ENCODE measurements around the gene RGL4. TPM values are rescaled to one million over a fixed set of nuclear protein-coding genes. Genes with fewer than 3 reads are reported as not detected.
"Not testable (repeated sequence)": the region's sequence is repeated elsewhere in the genome, so short reads cannot be mapped to it uniquely, and the experiment has no call there.

The RGL4 gene
- total RNA-seq, 1 donor from 2014 or later: not detected

DNA sequence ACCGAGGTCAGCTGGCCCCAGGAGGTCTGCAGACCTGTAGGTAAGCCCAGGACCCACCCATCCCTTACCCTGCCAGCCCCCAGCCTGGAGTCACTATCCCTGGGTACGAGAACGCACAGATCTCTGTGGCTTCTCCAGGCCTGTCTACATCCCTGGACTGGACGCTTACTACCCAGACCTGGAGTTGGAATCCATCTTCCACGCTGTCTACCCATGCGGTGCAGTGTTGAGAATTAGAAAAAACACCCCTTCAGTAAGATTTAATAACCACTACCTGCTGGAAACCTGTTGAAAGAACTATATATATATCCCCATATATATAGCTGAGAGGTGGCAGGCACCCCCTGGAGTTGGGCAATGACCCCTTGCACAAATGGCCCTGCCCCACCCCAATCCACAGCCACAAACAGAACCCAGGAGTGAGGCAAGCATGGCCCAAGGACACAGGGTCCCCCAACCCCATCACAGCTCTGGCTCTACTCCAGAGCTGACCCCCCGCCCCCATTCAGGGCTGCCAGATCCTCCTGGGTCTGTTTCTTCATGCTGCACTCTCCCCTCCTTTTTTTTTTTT lies 17.7 kb upstream of the RGL4 start:
- no peak for DNase-seq (ENCODE audit: low spot score in 2 of 2)
- intact Hi-C loops (cut with DNase I): no loop called here
- Histone ChIP-seq H3K27me3 (no peaks in the 10 kb centered on the region), H3K27ac (no peak overlapping the region), H3K4me1 (no peaks in the 10 kb centered on the region), H3K36me3 (no peaks in the 10 kb centered on the region), H3K9me3 (no peaks in the 10 kb centered on the region), H3K4me3 (no peak overlapping the region)
- TF ChIP-seq, protein P1, sequence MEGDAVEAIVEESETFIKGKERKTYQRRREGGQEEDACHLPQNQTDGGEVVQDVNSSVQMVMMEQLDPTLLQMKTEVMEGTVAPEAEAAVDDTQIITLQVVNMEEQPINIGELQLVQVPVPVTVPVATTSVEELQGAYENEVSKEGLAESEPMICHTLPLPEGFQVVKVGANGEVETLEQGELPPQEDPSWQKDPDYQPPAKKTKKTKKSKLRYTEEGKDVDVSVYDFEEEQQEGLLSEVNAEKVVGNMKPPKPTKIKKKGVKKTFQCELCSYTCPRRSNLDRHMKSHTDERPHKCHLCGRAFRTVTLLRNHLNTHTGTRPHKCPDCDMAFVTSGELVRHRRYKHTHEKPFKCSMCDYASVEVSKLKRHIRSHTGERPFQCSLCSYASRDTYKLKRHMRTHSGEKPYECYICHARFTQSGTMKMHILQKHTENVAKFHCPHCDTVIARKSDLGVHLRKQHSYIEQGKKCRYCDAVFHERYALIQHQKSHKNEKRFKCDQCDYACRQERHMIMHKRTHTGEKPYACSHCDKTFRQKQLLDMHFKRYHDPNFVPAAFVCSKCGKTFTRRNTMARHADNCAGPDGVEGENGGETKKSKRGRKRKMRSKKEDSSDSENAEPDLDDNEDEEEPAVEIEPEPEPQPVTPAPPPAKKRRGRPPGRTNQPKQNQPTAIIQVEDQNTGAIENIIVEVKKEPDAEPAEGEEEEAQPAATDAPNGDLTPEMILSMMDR (IDR thresholded peaks at IDR 0.05): no peak

DNA sequence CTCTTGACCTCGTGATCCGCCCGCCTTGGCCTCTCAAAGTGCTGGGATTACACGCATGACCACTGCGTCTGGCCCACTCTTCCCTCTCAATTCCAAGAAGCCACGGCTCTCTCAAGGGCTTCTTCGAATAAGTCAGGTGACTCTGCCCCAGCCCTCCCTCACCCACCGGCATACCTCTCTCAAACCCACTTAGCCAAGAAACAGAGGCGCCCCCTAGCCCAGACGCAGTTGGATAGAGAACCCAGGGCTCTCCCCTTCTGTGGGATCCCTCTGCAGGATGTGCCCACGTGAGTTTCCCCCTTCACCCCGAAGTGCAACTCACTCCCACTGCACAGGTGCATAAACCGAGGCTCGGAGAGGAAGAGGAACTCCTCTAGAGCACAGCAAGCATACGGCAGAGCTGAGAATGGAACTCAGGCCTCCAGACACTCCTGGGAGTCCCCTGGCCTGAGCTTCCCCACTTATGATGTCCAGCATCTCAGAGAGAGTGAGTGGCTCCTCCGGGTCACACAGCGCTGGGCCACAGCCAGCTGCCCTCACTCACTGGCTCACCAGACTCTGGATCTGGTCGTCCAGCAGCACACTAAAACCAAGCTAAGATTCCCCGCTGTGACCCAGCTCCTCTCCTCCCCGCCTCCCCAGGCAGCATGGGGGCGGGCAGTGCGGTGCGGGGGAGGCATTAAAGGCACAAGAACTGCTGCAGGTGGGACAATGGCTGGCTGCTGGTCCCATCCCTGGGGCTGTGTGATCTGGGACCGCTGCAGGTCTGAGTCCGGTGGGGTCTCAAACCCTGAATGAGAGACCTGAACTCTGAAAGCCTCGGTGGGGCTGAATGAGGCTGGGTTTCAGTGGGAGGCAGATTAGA lies 16.8 kb upstream of the RGL4 start:
- TF ChIP-seq, protein P1 (IDR thresholded peaks at IDR 0.05): no peak

DNA sequence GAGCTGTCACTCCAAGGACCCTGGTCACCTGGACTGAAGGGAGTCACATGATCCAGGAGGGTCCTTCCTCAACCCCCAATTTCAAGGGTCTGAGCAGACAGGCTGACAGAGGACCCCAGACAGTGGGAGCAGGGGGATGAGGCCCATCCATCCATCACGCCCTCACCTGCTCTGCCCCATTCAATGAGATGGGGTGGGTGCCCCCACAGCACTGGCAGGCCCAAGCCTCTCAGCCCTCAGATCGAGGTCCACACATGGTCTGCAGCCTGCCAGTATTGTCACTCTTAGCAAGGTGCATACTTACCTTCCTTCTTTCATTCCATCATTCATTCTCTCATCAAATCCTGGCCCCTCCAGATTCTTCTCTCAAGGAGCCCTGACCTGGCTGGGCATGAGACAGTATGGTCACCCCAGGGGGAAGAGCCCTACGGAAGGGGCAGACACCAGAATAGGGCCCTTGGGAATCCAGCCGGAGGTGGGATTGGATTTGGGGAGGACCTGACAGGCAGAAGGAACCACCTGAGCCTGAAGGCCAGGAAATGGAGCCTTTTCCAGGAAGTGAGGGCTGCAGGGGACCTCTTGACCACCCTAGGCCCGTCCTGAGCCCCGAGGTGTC lies 15.8 kb upstream of the RGL4 start:
- DNase-seq (ENCODE audit: low spot score in 2 of 2); H3K27ac ChIP-seq; H3K27me3 ChIP-seq; H3K36me3 ChIP-seq; H3K4me1 ChIP-seq; H3K4me3 ChIP-seq; H3K9me3 ChIP-seq; intact Hi-C loops (cut with DNase I): not testable (repeated sequence)

More for the DNA sequence above, 16.8 kb upstream of the RGL4 start:
- Histone ChIP-seq H3K4me1 (no peaks in the 10 kb centered on the region), H3K27me3 (no peaks in the 10 kb centered on the region), H3K27ac (no peak overlapping the region), H3K4me3 (no peak overlapping the region), H3K36me3 (no peaks in the 10 kb centered on the region), H3K9me3 (no peaks in the 10 kb centered on the region)
- DNase-seq (ENCODE audit: low spot score in 2 of 2): no peak
- intact Hi-C loops (cut with DNase I): no loop called here

DNA sequence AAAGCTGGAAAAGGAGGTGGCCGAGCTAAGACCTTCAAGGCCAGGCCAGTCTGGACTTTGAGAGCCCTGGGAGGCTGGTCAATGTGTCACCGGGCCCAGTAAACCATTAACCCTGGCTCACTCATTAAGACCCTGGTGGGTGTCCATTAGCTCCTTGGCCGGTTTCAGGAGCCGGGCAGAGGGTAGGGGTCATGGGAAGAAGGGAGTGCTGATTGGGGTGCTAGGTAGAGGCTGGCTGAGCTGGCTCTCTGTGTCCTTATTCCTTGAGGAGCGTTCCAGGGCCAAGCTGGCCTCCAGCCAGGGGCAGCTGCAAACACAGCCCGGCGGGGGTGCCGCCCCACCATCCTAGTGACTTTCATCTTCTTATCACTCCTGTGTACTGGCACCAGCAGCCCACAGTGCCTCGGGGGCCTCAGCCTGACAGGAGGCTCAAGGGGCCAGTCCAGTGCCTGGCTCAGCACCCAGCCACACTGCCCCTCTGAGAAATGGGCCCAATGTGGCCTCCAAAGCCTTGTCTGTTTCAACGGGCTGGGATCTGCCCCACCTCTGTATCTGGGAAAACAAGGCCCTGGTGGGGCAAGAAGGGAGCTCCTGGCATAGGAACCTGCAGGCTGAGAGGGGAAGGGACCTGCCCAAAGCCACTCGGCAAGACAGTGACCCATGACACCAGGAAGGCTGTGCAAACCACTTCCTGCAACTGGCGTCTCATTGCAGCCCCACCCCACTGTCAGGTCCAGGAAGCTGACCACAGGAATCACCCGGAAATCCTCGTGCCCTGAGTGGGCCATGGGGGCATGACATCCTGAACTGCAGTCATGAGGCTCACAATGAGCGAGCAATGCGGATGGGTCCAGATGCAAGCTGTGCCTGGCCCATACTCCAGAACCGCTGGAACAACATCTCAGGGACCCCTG lies 15.1 kb upstream of the RGL4 start:
- Histone ChIP-seq H3K27ac (no peak overlapping the region), H3K4me1 (no peaks in the 10 kb centered on the region), H3K9me3 (no peaks in the 10 kb centered on the region), H3K27me3 (no peaks in the 10 kb centered on the region), H3K36me3 (no peaks in the 10 kb centered on the region), H3K4me3 (no peak overlapping the region)
- TF ChIP-seq, protein P1 (IDR thresholded peaks at IDR 0.05): no peak
- DNase-seq (ENCODE audit: low spot score in 2 of 2): no peak
- intact Hi-C loops (cut with DNase I): no loop called here

DNA sequence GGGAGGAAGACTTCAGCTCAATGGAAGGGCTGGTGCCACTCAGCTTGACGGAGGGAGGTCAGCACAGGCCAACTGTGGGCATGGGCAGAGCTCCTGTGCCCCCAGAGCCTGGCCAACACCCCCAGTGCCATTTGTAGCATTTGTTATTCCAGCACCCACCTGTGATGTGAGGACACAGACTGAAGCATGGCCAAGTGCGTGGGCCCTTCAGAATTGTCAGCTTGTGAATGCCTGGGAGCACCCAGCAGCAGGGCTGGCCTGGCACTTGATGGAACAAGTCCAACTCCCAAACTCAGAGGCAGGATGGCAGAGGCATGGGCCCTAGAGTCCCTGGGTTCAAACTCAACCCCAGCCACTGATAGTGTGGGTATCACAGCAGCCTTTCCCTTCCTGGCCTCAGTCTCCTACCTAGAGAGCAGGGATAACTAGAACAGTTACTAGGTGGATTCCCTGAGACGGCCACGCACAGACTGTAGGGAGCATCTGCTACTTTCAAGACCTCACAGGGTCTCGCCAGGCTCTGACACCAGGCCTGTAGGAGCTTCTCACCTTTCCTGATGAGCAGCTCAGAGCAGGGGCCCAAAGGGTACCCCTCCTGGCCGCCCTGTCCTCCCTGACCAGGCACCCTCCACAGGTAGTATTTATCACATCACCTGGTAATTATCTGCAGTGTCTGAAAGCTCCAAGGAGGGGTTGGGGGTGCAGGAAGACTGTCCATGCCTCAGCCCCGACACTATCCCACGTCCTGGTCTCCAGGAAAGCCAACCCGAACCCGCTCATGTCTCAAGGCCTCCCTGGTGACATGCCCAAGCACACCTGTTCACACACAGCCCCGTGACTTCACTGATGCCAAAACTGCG lies 13.7 kb upstream of the RGL4 start:
- H3K4me1 ChIP-seq; intact Hi-C loops (cut with DNase I); H3K27me3 ChIP-seq; DNase-seq (ENCODE audit: low spot score in 2 of 2); H3K27ac ChIP-seq; H3K9me3 ChIP-seq; H3K4me3 ChIP-seq: not testable (repeated sequence)
- H3K36me3 ChIP-seq: peaks cover 0 to 10% of the 10 kb centered on the region in 2 donors

DNA sequence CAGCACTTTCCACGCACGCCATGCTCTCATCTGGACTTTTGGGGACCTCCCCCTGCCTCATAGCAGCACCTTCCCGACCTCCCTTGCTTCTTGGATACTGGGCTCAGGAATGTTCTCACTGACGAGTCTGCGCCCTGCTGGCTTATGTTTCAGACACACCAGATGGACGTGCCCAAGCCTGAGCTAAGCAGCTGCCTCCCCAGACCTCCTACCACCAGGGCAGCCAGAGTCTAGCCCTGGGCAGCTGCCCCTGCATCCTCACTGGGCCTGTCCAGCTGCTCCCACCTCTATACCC lies 13.2 kb upstream of the RGL4 start:
- Histone ChIP-seq H3K36me3 (peaks cover 0 to 10% of the 10 kb centered on the region in 2 donors), H3K27ac (no peak overlapping the region), H3K9me3 (no peaks in the 10 kb centered on the region), H3K27me3 (no peaks in the 10 kb centered on the region), H3K4me3 (no peak overlapping the region), H3K4me1 (no peaks in the 10 kb centered on the region)
- intact Hi-C loops (cut with DNase I): no loop called here
- no peak for DNase-seq (ENCODE audit: low spot score in 2 of 2)
- TF ChIP-seq, protein P1 (IDR thresholded peaks at IDR 0.05): no peak

Measured in ascending aorta (tissue), 2 donors.